ENCODE measurements around the gene HOXB3.

- peak in 3 of 4 experiments; percentile 30 to 49 (median 34) for TF ChIP-seq CTCF (IDR thresholded peaks at IDR 0.05)
- TF ChIP-seq POLR2A (IDR thresholded peaks at IDR 0.05) = no peak
- TF ChIP-seq POLR2AphosphoS5 (IDR thresholded peaks at IDR 0.05) = no peak
Measured at GRCh38 chr17:48612854-48613691, 23.0 kb upstream of the HOXB3 start.
